OCI-LY1 (cell line): Measurements from ENCODE around the gene CPN2.

ENCODE experiments used
- H2AFZ ChIP-seq: fragments of 200-600 bp; sonication (generic), shearing (Covaris generic); 2 replicates; pipeline ENCODE4 v1.6.0; 2014; ENCODE audit warnings: antibody characterized with exemption, mild to moderate bottlenecking, low read length
- H3F3A ChIP-seq: fragments of 200-600 bp; sonication (generic), shearing (Covaris generic); 2 replicates; pipeline ENCODE4 v1.6.0; 2014; ENCODE audit warnings: mild to moderate bottlenecking, antibody characterized with exemption, low read length, moderate library complexity; ENCODE audit not compliant: insufficient read depth
- H3K27ac ChIP-seq: fragments of 200-600 bp; sonication (generic); 2 replicates; pipeline ENCODE4 v1.5.1; 2014; ENCODE audit warnings: low read length, mixed run types, mild to moderate bottlenecking, low read depth; ENCODE audit not compliant: poor library complexity, severe bottlenecking
- H3K27me3 ChIP-seq: fragments of 200-600 bp; sonication (generic); 2 replicates; pipeline ENCODE4 v1.6.0; 2014; ENCODE audit warnings: antibody characterized with exemption, mild to moderate bottlenecking, low read length, moderate library complexity; ENCODE audit not compliant: insufficient read depth
- H3K36me3 ChIP-seq: fragments of 200-600 bp; sonication (generic); 2 replicates; pipeline ENCODE4 v1.6.1; 2014; ENCODE audit warnings: mild to moderate bottlenecking, antibody characterized with exemption, low read length, moderate library complexity, mixed read lengths; ENCODE audit not compliant: insufficient read depth
- H3K4me1 ChIP-seq: fragments of 200-600 bp; sonication (generic); 2 replicates; pipeline ENCODE4 v1.5.1; 2014; ENCODE audit warnings: mild to moderate bottlenecking, low read length, moderate library complexity; ENCODE audit not compliant: insufficient read depth, severe bottlenecking
- H3K4me2 ChIP-seq: fragments of 200-600 bp; sonication (generic), shearing (Covaris generic); 2 replicates; pipeline ENCODE4 v1.6.1; 2014; ENCODE audit warnings: low read length
- H3K4me3 ChIP-seq: fragments of 200-600 bp; sonication (generic); 2 replicates; pipeline ENCODE4 v1.5.1; 2014; ENCODE audit warnings: low read length, low read depth, mild to moderate bottlenecking, mixed read lengths; ENCODE audit not compliant: poor library complexity, severe bottlenecking
- H3K79me2 ChIP-seq: fragments of 200-600 bp; shearing (Covaris generic); 2 replicates; pipeline ENCODE4 v1.6.1; 2016; ENCODE audit warnings: mixed run types, low read length, mixed read lengths; ENCODE audit not compliant: insufficient read depth
- H3K9ac ChIP-seq: fragments of 200-600 bp; sonication (generic), shearing (Covaris generic); 2 replicates; pipeline ENCODE4 v1.6.1; 2014; ENCODE audit warnings: mild to moderate bottlenecking, low read length, mixed read lengths
- H3K9me2 ChIP-seq: fragments of 200-600 bp; sonication (generic), shearing (Covaris generic); 2 replicates; pipeline ENCODE4 v1.6.1; 2014; ENCODE audit warnings: low read depth, mild to moderate bottlenecking, low read length, mixed read lengths
- H3K9me3 ChIP-seq: fragments of 200-600 bp; shearing (Covaris generic); 2 replicates; pipeline ENCODE4 v1.6.1; 2014; ENCODE audit warnings: low read length, mixed read lengths
- H4K20me1 ChIP-seq: fragments of 200-600 bp; sonication (generic), shearing (Covaris generic); 2 replicates; pipeline ENCODE4 v1.6.0; 2016; ENCODE audit warnings: mild to moderate bottlenecking, low read length; ENCODE audit not compliant: insufficient read depth
- EZH2 ChIP-seq: fragments of 200-600 bp; sonication (generic), shearing (Covaris generic); IDR thresholded peaks from 2 replicates; pipeline ENCODE4 v1.8.0; 2017; ENCODE audit warnings: borderline replicate concordance, mixed run types, mild to moderate bottlenecking, antibody characterized with exemption, low read length, moderate library complexity, mixed read lengths
- TF ChIP-seq, protein P1 (sequence below): fragments of 200-600 bp; sonication (generic), shearing (Covaris generic); IDR thresholded peaks from 2 replicates; pipeline ENCODE4 v1.5.1; 2017; ENCODE audit warnings: mild to moderate bottlenecking, antibody characterized with exemption, low read length, moderate library complexity, mixed read lengths

The CPN2 gene

GRCh38 chr3:194390835-194391234 is 39.7 kb upstream of the CPN2 start:
- no peak overlapping the region for H3K4me3 ChIP-seq
- no peak overlapping the region for H3K4me2 ChIP-seq
- peaks cover 8% of the 10 kb centered on the region; the same call in 1 of the 2 replicates for H3K27me3 ChIP-seq
- H3F3A ChIP-seq, result no peaks in the 10 kb centered on the region
- no peaks in the 10 kb centered on the region for H4K20me1 ChIP-seq
- H3K9ac ChIP-seq, result no peak overlapping the region
- H3K27ac ChIP-seq, result no peak overlapping the region
- H3K9me2 ChIP-seq, result no peaks in the 10 kb centered on the region
- peaks cover 20% of the 10 kb centered on the region for H3K9me3 ChIP-seq
- TF ChIP-seq, protein P1, sequence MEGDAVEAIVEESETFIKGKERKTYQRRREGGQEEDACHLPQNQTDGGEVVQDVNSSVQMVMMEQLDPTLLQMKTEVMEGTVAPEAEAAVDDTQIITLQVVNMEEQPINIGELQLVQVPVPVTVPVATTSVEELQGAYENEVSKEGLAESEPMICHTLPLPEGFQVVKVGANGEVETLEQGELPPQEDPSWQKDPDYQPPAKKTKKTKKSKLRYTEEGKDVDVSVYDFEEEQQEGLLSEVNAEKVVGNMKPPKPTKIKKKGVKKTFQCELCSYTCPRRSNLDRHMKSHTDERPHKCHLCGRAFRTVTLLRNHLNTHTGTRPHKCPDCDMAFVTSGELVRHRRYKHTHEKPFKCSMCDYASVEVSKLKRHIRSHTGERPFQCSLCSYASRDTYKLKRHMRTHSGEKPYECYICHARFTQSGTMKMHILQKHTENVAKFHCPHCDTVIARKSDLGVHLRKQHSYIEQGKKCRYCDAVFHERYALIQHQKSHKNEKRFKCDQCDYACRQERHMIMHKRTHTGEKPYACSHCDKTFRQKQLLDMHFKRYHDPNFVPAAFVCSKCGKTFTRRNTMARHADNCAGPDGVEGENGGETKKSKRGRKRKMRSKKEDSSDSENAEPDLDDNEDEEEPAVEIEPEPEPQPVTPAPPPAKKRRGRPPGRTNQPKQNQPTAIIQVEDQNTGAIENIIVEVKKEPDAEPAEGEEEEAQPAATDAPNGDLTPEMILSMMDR, result no peak
- no peak for TF ChIP-seq EZH2
- H3K4me1 ChIP-seq, result no peaks in the 10 kb centered on the region
- H2AFZ ChIP-seq, result no peak overlapping the region
- H3K36me3 ChIP-seq, result peaks cover 4% of the 10 kb centered on the region; the same call in 1 of the 2 replicates
- no peaks in the 10 kb centered on the region for H3K79me2 ChIP-seq

- Histone ChIP-seq H3K9me3 (peaks cover 20% of the 10 kb centered on the region), H3K4me1 (no peaks in the 10 kb centered on the region), H4K20me1 (no peaks in the 10 kb centered on the region), H3K27me3 (peaks cover 5% of the 10 kb centered on the region; the same call in 1 of the 2 replicates), H3K27ac (no peak overlapping the region), H3F3A (no peaks in the 10 kb centered on the region), H3K4me2 (no peak overlapping the region), H2AFZ (no peak overlapping the region), H3K36me3 (peaks cover 4% of the 10 kb centered on the region; the same call in 1 of the 2 replicates), H3K4me3 (no peak overlapping the region), H3K9ac (no peak overlapping the region), H3K79me2 (no peaks in the 10 kb centered on the region), H3K9me2 (no peaks in the 10 kb centered on the region)
- no peak for TF ChIP-seq EZH2
- TF ChIP-seq, protein P1, result no peak
Observed at GRCh38 chr3:194389269-194389668, 38.1 kb upstream of the CPN2 start.

- no peak overlapping the region for H2AFZ ChIP-seq
- H3K4me3 ChIP-seq, result no peak overlapping the region
- no peaks in the 10 kb centered on the region for H3K79me2 ChIP-seq
- no peak overlapping the region for H3K4me2 ChIP-seq
- TF ChIP-seq, protein P1, result no peak
- no peak for TF ChIP-seq EZH2
- H3F3A ChIP-seq, result no peaks in the 10 kb centered on the region
- no peak overlapping the region for H3K9ac ChIP-seq
- H3K27me3 ChIP-seq, result peaks cover 5% of the 10 kb centered on the region; the same call in 1 of the 2 replicates
- peaks cover 20% of the 10 kb centered on the region for H3K9me3 ChIP-seq
- peaks cover 4% of the 10 kb centered on the region; the same call in 1 of the 2 replicates for H3K36me3 ChIP-seq
- H4K20me1 ChIP-seq, result no peaks in the 10 kb centered on the region
- H3K9me2 ChIP-seq, result no peaks in the 10 kb centered on the region
- H3K4me1 ChIP-seq, result no peaks in the 10 kb centered on the region
- no peak overlapping the region for H3K27ac ChIP-seq
Observed at GRCh38 chr3:194387926-194388418, 36.8 kb upstream of the CPN2 start.
